ENCODE results near the gene BANK1.

Gene BANK1

GRCh38 chr4:102037566-102037965 lies 247.0 kb downstream of the BANK1 start:
- no peak for DNase-seq

GRCh38 chr4:102042871-102043802 lies 252.6 kb downstream of the BANK1 start:
- no peak for DNase-seq

- no peak for DNase-seq
Measured at GRCh38 chr4:102047616-102048015, 257.1 kb downstream of the BANK1 start.

GRCh38 chr4:102055805-102056204 lies 265.3 kb downstream of the BANK1 start:
- DNase-seq: no peak

GRCh38 chr4:102057122-102057521 lies 266.6 kb downstream of the BANK1 start:
- DNase-seq: no peak

- no peak for DNase-seq
Measured at GRCh38 chr4:102061133-102061532, 270.6 kb downstream of the BANK1 start.

GRCh38 chr4:102064747-102065442 lies 274.4 kb downstream of the BANK1 start:
- DNase-seq: no peak

GRCh38 chr4:102076622-102077021 lies 286.1 kb downstream of the BANK1 start:
- DNase-seq: no peak

- no peak for DNase-seq
Measured at GRCh38 chr4:102080184-102080583, 289.7 kb downstream of the BANK1 start.

- no peak for DNase-seq
Measured at GRCh38 chr4:102089850-102090621, 299.5 kb downstream of the BANK1 start.

- no peak for DNase-seq
Measured at GRCh38 chr4:102091656-102092055, 301.1 kb downstream of the BANK1 start.

- no peak for DNase-seq
Measured at GRCh38 chr4:102094481-102094880, 304.0 kb downstream of the BANK1 start.

GRCh38 chr4:102103368-102103767 lies 312.8 kb downstream of the BANK1 start:
- DNase-seq: no peak

GRCh38 chr4:102104278-102104677 lies 313.7 kb downstream of the BANK1 start:
- DNase-seq: no peak

GRCh38 chr4:102105983-102106382 lies 315.5 kb downstream of the BANK1 start:
- DNase-seq: no peak

GRCh38 chr4:102114118-102114630 lies 323.6 kb downstream of the BANK1 start:
- no peak for DNase-seq

GRCh38 chr4:102116121-102116520 lies 325.6 kb downstream of the BANK1 start:
- DNase-seq: no peak

- no peak for DNase-seq
Measured at GRCh38 chr4:102120846-102121245, 330.3 kb downstream of the BANK1 start.
